Body of pancreas (tissue), 4 donors: ENCODE results near the gene MYLK. TPM values are rescaled to one million over a fixed set of nuclear protein-coding genes. Genes with fewer than 3 reads are reported as not detected.
"Not testable (repeated sequence)": the region's sequence is repeated elsewhere in the genome, so short reads cannot be mapped to it uniquely, and the experiment has no call there.

Source experiments
- ATAC-seq: fragments of 150-250 bp; one replicate; pipeline ENCODE4 v1.9.1; 2016
- DNase-seq, 4 donors: peaks; one replicate each; pipeline ENCODE4 v3.0.0-alpha.2; 2019
- H3K27ac ChIP-seq, 4 donors: fragments of 200-600 bp; sonication (generic); 1 replicate in 3 of 4; 2 replicates in 1 of 4; pipeline versions ENCODE4 v1.5.1 to v1.6.1; 2016 to 2019; ENCODE audit warnings: mild to moderate bottlenecking in 1 of 4, mixed read lengths in 1 of 4, moderate library complexity in 1 of 4
- H3K27me3 ChIP-seq, 2 donors: fragments of 200-600 bp; sonication (generic); one replicate each; pipeline ENCODE4 v1.6.0; 2016; ENCODE audit warnings: mild to moderate bottlenecking in 1 of 2
- H3K36me3 ChIP-seq, 2 donors: fragments of 200-600 bp; sonication (generic); replicated peaks in 1 of 2; 2 replicates each; pipeline ENCODE4 v1.5.1; 2016; ENCODE audit warnings: low read depth in 2 of 2; ENCODE audit not compliant: insufficient read depth in 1 of 2
- H3K4me1 ChIP-seq: fragments of 200-600 bp; sonication (generic); one replicate; pipeline ENCODE4 v1.6.0; 2016
- H3K4me3 ChIP-seq, 2 donors: fragments of 200-600 bp; sonication (generic); 1 replicate in 1 of 2; 2 replicates in 1 of 2; pipeline ENCODE4 v1.5.1; 2016 to 2019
- H3K9me3 ChIP-seq, 3 donors: fragments of 200-600 bp; sonication (generic); 1 replicate in 2 of 3; 2 replicates in 1 of 3; pipeline ENCODE4 v1.5.1; 2016
- CTCF ChIP-seq, 7 experiments: fragments of 450-650 bp in 4 of 7; fragments of 200-600 bp in 3 of 7; sonication (generic) in 3 of 7; IDR thresholded peaks; one replicate each; pipeline ENCODE4 v1.5.1; 2016 to 2019; ENCODE audit warnings: antibody characterized with exemption in 7 of 7
- POLR2A ChIP-seq, 3 donors: fragments of 450-650 bp; IDR thresholded peaks; one replicate each; pipeline ENCODE4 v1.6.1; 2016; ENCODE audit warnings: antibody characterized with exemption in 3 of 3, mild to moderate bottlenecking in 2 of 3
- WGBS, 2 donors: methylation state at CpG; one replicate each; pipeline ENCODE4 v1.1.5; 2017; 5-methylcytosine and 5-hydroxymethylcytosine counted together
- intact Hi-C: fragments of 100-400 bp; cut with DNase I; formaldehyde crosslinking; loops from one replicate; pipeline ENCODE4 v1.15.1; 2023
- total RNA-seq, 2 donors: library from RNA; depleted of rRNA; stranded (reverse); fragments of >200 nt; gene quantifications; one replicate each; pipeline ENCODE4 v1.1.0, GENCODE V29; 2016

MYLK gene
- total RNA-seq, 2 donors from 2014 or later, result 7.6 to 36.6 TPM

GRCh38 chr3:123907720-123908119 lies 23.6 kb upstream of the MYLK start:
- DNase-seq, result no peak

GRCh38 chr3:123899300-123899865 lies 15.3 kb upstream of the MYLK start:
- Histone ChIP-seq H3K27me3 (no peaks in the 10 kb centered on the region), H3K9me3 (no peaks in the 10 kb centered on the region), H3K4me3 (no peak overlapping the region), H3K27ac (no peak overlapping the region), H3K36me3 (no peaks in the 10 kb centered on the region), H3K4me1 (no peaks in the 10 kb centered on the region)
- DNase-seq (no peak), ATAC-seq (no peak)
- intact Hi-C loops, result no loop called here
- WGBS, 2 donors, result 78 to 79% methylated on average over 5 of the region's 5 CpGs
- no peak for TF ChIP-seq CTCF (IDR thresholded peaks at IDR 0.05)
- no peak for TF ChIP-seq POLR2A (IDR thresholded peaks at IDR 0.05)

More at GRCh38 chr3:123907720-123908119, 23.6 kb upstream of the MYLK start:
- no peaks in the 10 kb centered on the region for H3K27me3 ChIP-seq
- no peaks in the 10 kb centered on the region for H3K36me3 ChIP-seq
- ATAC-seq, result no peak
- no peak for TF ChIP-seq CTCF (IDR thresholded peaks at IDR 0.05)
- no peak for TF ChIP-seq POLR2A (IDR thresholded peaks at IDR 0.05)
- no peaks in the 10 kb centered on the region for H3K4me1 ChIP-seq
- intact Hi-C loops, result no loop called here
- 41 to 52% methylated on average over 2 of the region's 2 CpGs for WGBS, 2 donors
- H3K9me3 ChIP-seq, result no peaks in the 10 kb centered on the region
- no peak overlapping the region for H3K27ac ChIP-seq
- no peak overlapping the region for H3K4me3 ChIP-seq

- no peaks in the 10 kb centered on the region for H3K27me3 ChIP-seq
- no peak for TF ChIP-seq POLR2A (IDR thresholded peaks at IDR 0.05)
- TF ChIP-seq CTCF (IDR thresholded peaks at IDR 0.05), result no peak
- intact Hi-C loops, result no loop called here
- ATAC-seq (no peak), DNase-seq (no peak)
- no peaks in the 10 kb centered on the region for H3K4me1 ChIP-seq
- H3K36me3 ChIP-seq, result no peaks in the 10 kb centered on the region
- no peak overlapping the region for H3K4me3 ChIP-seq
- peaks cover 0 to 4% (median 0%) of the 10 kb centered on the region in 3 donors for H3K9me3 ChIP-seq
- WGBS, 2 donors, result 89 to 90% methylated on average over 1 of the region's 1 CpG
- H3K27ac ChIP-seq, result no peak overlapping the region
Observed at GRCh38 chr3:123893012-123893411, 8.9 kb upstream of the MYLK start.

- H3K9me3 ChIP-seq, result peaks cover 0 to 4% (median 0%) of the 10 kb centered on the region in 3 donors
- DNase-seq, result no peak
- no peaks in the 10 kb centered on the region for H3K36me3 ChIP-seq
- H3K4me1 ChIP-seq, result no peaks in the 10 kb centered on the region
- intact Hi-C loops, result no loop called here
- no peak for TF ChIP-seq POLR2A (IDR thresholded peaks at IDR 0.05)
- TF ChIP-seq CTCF (IDR thresholded peaks at IDR 0.05), result no peak
- no peak overlapping the region for H3K4me3 ChIP-seq
- no peaks in the 10 kb centered on the region for H3K27me3 ChIP-seq
- H3K27ac ChIP-seq, result no peak overlapping the region
- no peak for ATAC-seq
- whole genome bisulfite sequencing, 2 donors, result 0% methylated on average over 1 of the region's 1 CpG
Observed at GRCh38 chr3:123892195-123892594, 8.1 kb upstream of the MYLK start.

GRCh38 chr3:123890991-123891390 lies 6.9 kb upstream of the MYLK start:
- WGBS, 2 donors, result 60 to 73% methylated on average over 1 of the region's 1 CpG
- ATAC-seq, intact Hi-C loops, H3K4me1 ChIP-seq, H3K27ac ChIP-seq, H3K9me3 ChIP-seq, DNase-seq, H3K27me3 ChIP-seq, H3K36me3 ChIP-seq, H3K4me3 ChIP-seq: not testable (repeated sequence)

GRCh38 chr3:123890162-123890561 lies 6.0 kb upstream of the MYLK start:
- H3K4me3 ChIP-seq, ATAC-seq, intact Hi-C loops, H3K36me3 ChIP-seq, H3K27ac ChIP-seq, H3K4me1 ChIP-seq, H3K27me3 ChIP-seq, DNase-seq, H3K9me3 ChIP-seq: not testable (repeated sequence)
- WGBS, 2 donors, result 81 to 82% methylated on average over 3 of the region's 3 CpGs
